H1 (cell line): ENCODE data around the gene MESD. TPM values are rescaled to one million over a fixed set of nuclear protein-coding genes. Genes with fewer than 3 reads are reported as not detected.

ENCODE experiments used
- CTCF ChIA-PET: fragments of 300-600 bp; sonication (Branson Sonifier 250); formaldehyde crosslinking; loops from one replicate; lab custom pipeline; 2021; ENCODE audit not compliant: partially characterized antibody; lab: Charles Lee
- POLR2A ChIA-PET: fragments of 300-600 bp; sonication (Branson Sonifier 250); formaldehyde crosslinking; loops from one replicate; lab custom pipeline; 2021; ENCODE audit warnings: inconsistent platforms; ENCODE audit not compliant: partially characterized antibody; lab: Charles Lee
- DNase-seq, 2 experiments: peaks; one replicate each; pipeline versions ENCODE4 v3.0.0 to v3.0.0-alpha.2; 2010 to 2022; ENCODE audit warnings: low spot score in 2 of 2, low read depth in 1 of 2, mixed read lengths in 1 of 2
- FAIRE-seq: peaks from 2 replicates; lab custom pipeline; 2011; peaks lifted over from hg19 to GRCh38; lab: Jason Lieb, UNC
- H2AFZ ChIP-seq: 2 replicates; pipeline ENCODE4 v1.8.1; 2012; ENCODE audit warnings: low read length, inconsistent platforms
- H2AK5ac ChIP-seq: 2 replicates; pipeline ENCODE4 v1.6.1; 2013; ENCODE audit warnings: low read depth, low read length
- H2BK120ac ChIP-seq: replicated peaks from 2 replicates; pipeline ENCODE3; 2013; ENCODE audit warnings: low read depth, low read length, inconsistent platforms
- H2BK12ac ChIP-seq: 2 replicates; pipeline ENCODE4 v1.6.1; 2013; ENCODE audit warnings: low read depth, low read length
- H2BK15ac ChIP-seq: 2 replicates; pipeline ENCODE4 v1.6.1; 2013; ENCODE audit warnings: low read length
- H2BK20ac ChIP-seq: 2 replicates; pipeline ENCODE4 v1.6.1; 2013; ENCODE audit warnings: low read length
- H2BK5ac ChIP-seq: 2 replicates; pipeline ENCODE4 v1.6.1; 2013; ENCODE audit warnings: low read depth, low read length
- H3K14ac ChIP-seq: 2 replicates; pipeline ENCODE4 v1.6.1; 2013; ENCODE audit warnings: inconsistent platforms; ENCODE audit not compliant: insufficient read length
- H3K18ac ChIP-seq: 2 replicates; pipeline ENCODE4 v1.6.1; 2013; ENCODE audit warnings: low read length; ENCODE audit errors: extremely low read depth
- H3K23ac ChIP-seq: 2 replicates; pipeline ENCODE4 v1.6.1; 2013; ENCODE audit warnings: inconsistent platforms; ENCODE audit not compliant: insufficient read length
- H3K23me2 ChIP-seq: 2 replicates; pipeline ENCODE4 v1.6.1; 2013; ENCODE audit warnings: low read depth, low read length
- H3K27ac ChIP-seq: 2 replicates; pipeline ENCODE4 v1.6.1; 2011; ENCODE audit warnings: low read depth, low read length, inconsistent platforms
- H3K27me3 ChIP-seq, 4 experiments: replicated peaks in 1 of 4; 1 replicate in 1 of 4; 2 replicates in 3 of 4; pipeline versions ENCODE4 v1.6.1 to v1.8.1; 2011 to 2013; ENCODE audit warnings: low read length in 3 of 4, mild to moderate bottlenecking in 3 of 4, inconsistent platforms in 2 of 4, mixed read lengths in 2 of 4, moderate library complexity in 1 of 4; ENCODE audit not compliant: control insufficient read depth in 3 of 4, insufficient read depth in 3 of 4; ENCODE audit errors: extremely low read depth in 1 of 4
- H3K36me3 ChIP-seq, 4 experiments: 2 replicates each; pipeline versions ENCODE4 v1.6.1 to v1.8.1; 2011 to 2013; ENCODE audit warnings: mild to moderate bottlenecking in 4 of 4, low read length in 3 of 4, moderate library complexity in 2 of 4, control low read depth in 1 of 4, inconsistent platforms in 1 of 4; ENCODE audit not compliant: insufficient read depth in 4 of 4, control insufficient read depth in 2 of 4
- H3K4ac ChIP-seq: replicated peaks from 2 replicates; pipeline ENCODE3; 2013; ENCODE audit warnings: low read length, low read depth, mixed read lengths, inconsistent platforms; ENCODE audit not compliant: insufficient read length
- H3K4me1 ChIP-seq, 4 experiments: replicated peaks in 1 of 4; 1 replicate in 1 of 4; 2 replicates in 3 of 4; pipeline versions ENCODE4 v1.6.1 to v1.8.1; 2011 to 2013; ENCODE audit warnings: low read length in 3 of 4, inconsistent platforms in 2 of 4, mixed read lengths in 1 of 4; ENCODE audit not compliant: insufficient read depth in 4 of 4, control insufficient read depth in 3 of 4
- H3K4me2 ChIP-seq, 2 experiments: 2 replicates each; pipeline versions ENCODE4 v1.6.1 to v1.8.1; 2011 to 2013; ENCODE audit warnings: low read depth in 2 of 2, low read length in 2 of 2, control low read depth in 1 of 2, inconsistent platforms in 1 of 2, mild to moderate bottlenecking in 1 of 2; ENCODE audit not compliant: insufficient read depth in 1 of 2
- H3K4me3 ChIP-seq, 4 experiments: fragments of 200-600, 300-600 bp in 1 of 4; sonication (generic), shearing (Covaris generic), sonication (Bioruptor Twin) in 1 of 4; 2 replicates each; pipeline versions ENCODE4 v1.5.1 to v1.8.1; 2011 to 2016; ENCODE audit warnings: low read length in 4 of 4, low read depth in 3 of 4, control low read depth in 2 of 4, inconsistent platforms in 2 of 4, mild to moderate bottlenecking in 2 of 4, mixed read lengths in 1 of 4, moderate library complexity in 1 of 4; ENCODE audit not compliant: insufficient read depth in 2 of 4; ENCODE audit errors: extremely low read depth in 1 of 4
- H3K56ac ChIP-seq: replicated peaks from 2 replicates; pipeline ENCODE3; 2013; ENCODE audit warnings: low read depth, mild to moderate bottlenecking, mixed read lengths, low read length, inconsistent platforms; ENCODE audit not compliant: insufficient read length
- H3K79me1 ChIP-seq: 2 replicates; pipeline ENCODE4 v1.6.1; 2013; ENCODE audit warnings: low read depth, low read length, control low read depth
- H3K79me2 ChIP-seq, 2 experiments: 2 replicates each; pipeline versions ENCODE4 v1.6.1 to v1.8.1; 2012 to 2013; ENCODE audit warnings: low read length in 2 of 2, mild to moderate bottlenecking in 2 of 2, inconsistent platforms in 1 of 2; ENCODE audit not compliant: insufficient read depth in 2 of 2, control insufficient read depth in 1 of 2
- H3K9ac ChIP-seq, 4 experiments: replicated peaks in 1 of 4; 1 replicate in 1 of 4; 2 replicates in 3 of 4; pipeline versions ENCODE4 v1.6.1 to v1.8.1; 2011 to 2013; ENCODE audit warnings: low read depth in 3 of 4, low read length in 3 of 4, control low read depth in 2 of 4, mild to moderate bottlenecking in 2 of 4, moderate library complexity in 2 of 4, inconsistent platforms in 1 of 4; ENCODE audit errors: extremely low read depth in 1 of 4
- H3K9me3 ChIP-seq, 2 experiments: 2 replicates each; pipeline versions ENCODE4 v1.6.1 to v1.8.1; 2012 to 2013; ENCODE audit warnings: mild to moderate bottlenecking in 2 of 2, moderate library complexity in 2 of 2, control low read depth in 1 of 2, inconsistent platforms in 1 of 2, low read depth in 1 of 2, low read length in 1 of 2, mixed read lengths in 1 of 2; ENCODE audit not compliant: insufficient read depth in 2 of 2
- H4K20me1 ChIP-seq, 2 experiments: replicated peaks in 1 of 2; 2 replicates each; pipeline versions ENCODE3 to v1.8.1; 2011 to 2013; ENCODE audit warnings: inconsistent platforms in 2 of 2, low read length in 2 of 2, mild to moderate bottlenecking in 1 of 2; ENCODE audit not compliant: insufficient read depth in 2 of 2, control insufficient read depth in 1 of 2
- H4K5ac ChIP-seq: 2 replicates; pipeline ENCODE4 v1.6.1; 2013; ENCODE audit warnings: low read length, low read depth, mixed read lengths, inconsistent platforms; ENCODE audit not compliant: insufficient read length
- H4K8ac ChIP-seq: 2 replicates; pipeline ENCODE4 v1.8.0; 2013; ENCODE audit warnings: mild to moderate bottlenecking, moderate library complexity, low read length, inconsistent platforms; ENCODE audit not compliant: insufficient read depth; ENCODE audit errors: extremely low read depth
- H4K91ac ChIP-seq: replicated peaks from 2 replicates; pipeline ENCODE3; 2013; ENCODE audit warnings: low read length, mixed read lengths, inconsistent platforms; ENCODE audit not compliant: insufficient read length
- NANOG ChIP-seq: IDR thresholded peaks from 2 replicates; pipeline ENCODE4 v1.6.1; 2011; ENCODE audit warnings: low read length, low read depth, mild to moderate bottlenecking, inconsistent platforms; ENCODE audit not compliant: insufficient read depth, poor library complexity, severe bottlenecking
- RFX5 ChIP-seq: IDR thresholded peaks from 2 replicates; pipeline ENCODE4 v1.6.1; 2011; ENCODE audit warnings: low read depth, low read length, improper control_type of control experiment, borderline replicate concordance
- SAP30 ChIP-seq: fragments of 300-600 bp; sonication (generic); IDR thresholded peaks from 2 replicates; pipeline ENCODE4 v1.7.1; 2012; ENCODE audit warnings: low read length, moderate library complexity, mild to moderate bottlenecking, inconsistent platforms; ENCODE audit not compliant: insufficient read depth, insufficient replicate concordance
- YY1 ChIP-seq: IDR thresholded peaks from 2 replicates; pipeline ENCODE4 v1.6.1; 2011; ENCODE audit warnings: low read depth, mild to moderate bottlenecking, low read length
- WGBS, 2 experiments: shearing (Covaris generic) in 1 of 2; methylation state at CpG; one replicate each; pipeline versions ENCODE4 v1.1.6 to v1.1.7; 2013 to 2015; ENCODE audit warnings: low lambda C conversion rate in 2 of 2, mixed read lengths in 2 of 2, inconsistent platforms in 1 of 2, low coverage in 1 of 2, missing lambda C conversion rate in 1 of 2; ENCODE audit not compliant: insufficient replicate concordance in 2 of 2, insufficient coverage in 1 of 2, insufficient read length in 1 of 2; ENCODE audit errors: extremely low coverage in 1 of 2, missing lambda C conversion rate in 1 of 2; 5-methylcytosine and 5-hydroxymethylcytosine counted together
- polyA plus RNA-seq, 7 experiments: library from polyadenylated mRNA; depleted of rRNA in 3 of 7; stranded (reverse) in 5 of 7; unstranded in 2 of 7; fragments of >200 nt in 5 of 7; fragments of 200-250 nt in 2 of 7; gene quantifications; 1 replicate in 5 of 7; 2 replicates in 1 of 7; 4 replicates in 1 of 7; pipeline versions ENCODE4 v1.2.1 to v1.2.3, GENCODE V29; 2011 to 2013; ENCODE audit warnings: missing spikeins in 2 of 7, mixed read lengths in 2 of 7
- total RNA-seq: library from RNA; stranded (reverse); fragmentation: NEBNext Ultra II Directional; extraction: Animal tissue kit (Norgen Biotek cat#: 25700); gene quantifications from 2 replicates; pipeline ENCODE4 v1.2.1, GENCODE V29; 2021

Gene MESD
- total and polyA plus RNA-seq, 2 of the 8 experiments (the other 6 are each of a cell fraction or from before 2014, with no cell fraction given): 11.0 to 28.3 TPM

GRCh38 chr15:80918196-80918783, 71.3 kb downstream of the MESD start:
- Histone ChIP-seq H2BK15ac (no peak overlapping the region), H3K14ac (no peak overlapping the region), H3K27me3 (peaks cover 0 to 2% (median 0%) of the 10 kb centered on the region in 4 experiments; a peak in 2 of 7 replicates), H2BK20ac (no peak overlapping the region), H3K9me3 (no peaks in the 10 kb centered on the region), H3K9ac (no peak overlapping the region), H3K4ac (no peak overlapping the region), H3K4me1 (peaks cover 0 to 3% (median 3%) of the 10 kb centered on the region in 4 experiments; a peak in 4 of 7 replicates), H2BK12ac (no peak overlapping the region), H3K79me2 (no peaks in the 10 kb centered on the region), H4K91ac (no peak overlapping the region), H4K20me1 (no peaks in the 10 kb centered on the region), H2BK5ac (no peak overlapping the region), H4K8ac (no peak overlapping the region; the same call in 1 of the 2 replicates), H3K27ac (no peak overlapping the region), H3K23me2 (no peaks in the 10 kb centered on the region), H2BK120ac (no peak overlapping the region), H3K36me3 (no peaks in the 10 kb centered on the region), H4K5ac (no peak overlapping the region), H3K18ac (no peak overlapping the region), H3K56ac (no peak overlapping the region), H3K4me2 (no peak overlapping the region), H3K4me3 (no peak overlapping the region), H2AFZ (no peak overlapping the region), H3K79me1 (no peaks in the 10 kb centered on the region), H2AK5ac (no peak overlapping the region), H3K23ac (no peak overlapping the region)
- ChIA-PET CTCF (interaction anchor here (0.6 to 1.0 kb wide), 2 partner anchors 52 to 87 kb away, joined by 3 to 4 read pairs; no protein-coding TSS in a partner anchor), POLR2A (no interaction called here)
- FAIRE-seq (no peak), DNase-seq (no peak)
- TF ChIP-seq SAP30: no peak
- TF ChIP-seq YY1: no peak
- TF ChIP-seq RFX5: no peak
- TF ChIP-seq NANOG: no peak
- WGBS, 2 experiments: 87% methylated on average over 5 of the region's 5 CpGs; no CpG with 5 or more reads in 1 of the 2 experiments
